ENCODE data around the gene ACADVL. TPM values are rescaled to one million over a fixed set of nuclear protein-coding genes. Genes with fewer than 3 reads are reported as not detected.

The ACADVL gene
- total RNA-seq, 6 experiments from 2014 or later = 640 to 1,849 (median 1,071) TPM

GRCh38 chr17:7190276-7190917 is 29.3 kb upstream of the ACADVL start:
- intact Hi-C loops (cut with DNase I) = no loop called here
- 90% methylated on average over 4 of the region's 14 CpGs for WGBS (ENCODE audit: insufficient coverage, low coverage, low lambda C conversion rate, missing lambda C conversion rate)
- TF ChIP-seq POLR2A (IDR thresholded peaks at IDR 0.05) = no peak
- TF ChIP-seq, protein P1, sequence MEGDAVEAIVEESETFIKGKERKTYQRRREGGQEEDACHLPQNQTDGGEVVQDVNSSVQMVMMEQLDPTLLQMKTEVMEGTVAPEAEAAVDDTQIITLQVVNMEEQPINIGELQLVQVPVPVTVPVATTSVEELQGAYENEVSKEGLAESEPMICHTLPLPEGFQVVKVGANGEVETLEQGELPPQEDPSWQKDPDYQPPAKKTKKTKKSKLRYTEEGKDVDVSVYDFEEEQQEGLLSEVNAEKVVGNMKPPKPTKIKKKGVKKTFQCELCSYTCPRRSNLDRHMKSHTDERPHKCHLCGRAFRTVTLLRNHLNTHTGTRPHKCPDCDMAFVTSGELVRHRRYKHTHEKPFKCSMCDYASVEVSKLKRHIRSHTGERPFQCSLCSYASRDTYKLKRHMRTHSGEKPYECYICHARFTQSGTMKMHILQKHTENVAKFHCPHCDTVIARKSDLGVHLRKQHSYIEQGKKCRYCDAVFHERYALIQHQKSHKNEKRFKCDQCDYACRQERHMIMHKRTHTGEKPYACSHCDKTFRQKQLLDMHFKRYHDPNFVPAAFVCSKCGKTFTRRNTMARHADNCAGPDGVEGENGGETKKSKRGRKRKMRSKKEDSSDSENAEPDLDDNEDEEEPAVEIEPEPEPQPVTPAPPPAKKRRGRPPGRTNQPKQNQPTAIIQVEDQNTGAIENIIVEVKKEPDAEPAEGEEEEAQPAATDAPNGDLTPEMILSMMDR (IDR thresholded peaks at IDR 0.05) = no peak
- ATAC-seq (no peak), DNase-seq (peak in 1 of 3 donors; percentile 44)
- Histone ChIP-seq H3K27me3 (no peaks in the 10 kb centered on the region), H3K4me3 (no peak overlapping the region), H3K9me3 (no peaks in the 10 kb centered on the region), H3K27ac (no peak overlapping the region), H3K36me3 (no peaks in the 10 kb centered on the region), H3K4me1 (no peaks in the 10 kb centered on the region)

DNA sequence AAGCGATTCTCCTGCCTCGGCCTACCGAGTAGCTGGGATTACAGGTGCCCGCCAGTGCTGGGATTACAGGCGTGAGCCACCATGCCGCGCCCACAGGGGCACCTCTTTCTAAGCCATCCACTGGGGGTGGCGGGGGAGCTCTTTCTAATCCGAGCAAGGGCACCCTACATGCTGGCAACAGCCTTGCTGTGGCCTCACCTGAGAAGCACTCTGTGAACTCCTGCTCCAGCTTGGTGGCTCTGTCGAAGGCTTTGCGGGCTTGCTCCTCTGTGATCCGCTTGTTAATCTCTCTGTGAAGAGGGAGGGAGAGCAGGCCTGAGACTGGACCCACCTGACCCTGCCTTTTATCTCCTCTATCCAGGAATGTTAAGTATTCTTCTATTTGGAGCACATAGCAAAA is 28.7 kb upstream of the ACADVL start:
- Histone ChIP-seq H3K9me3 (no peaks in the 10 kb centered on the region), H3K27me3 (no peaks in the 10 kb centered on the region), H3K27ac (no peak overlapping the region), H3K36me3 (no peaks in the 10 kb centered on the region), H3K4me1 (no peaks in the 10 kb centered on the region), H3K4me3 (no peak overlapping the region)
- WGBS (ENCODE audit: insufficient coverage, low coverage, low lambda C conversion rate, missing lambda C conversion rate) = 69% methylated on average over 3 of the region's 12 CpGs
- intact Hi-C loops (cut with DNase I) = no loop called here
- no peak for TF ChIP-seq POLR2A (IDR thresholded peaks at IDR 0.05)
- TF ChIP-seq, protein P1 (IDR thresholded peaks at IDR 0.05) = no peak
- DNase-seq (peak in 2 of 3 donors; percentile 37 to 45), ATAC-seq (no peak)

- H3K36me3 ChIP-seq = no peaks in the 10 kb centered on the region
- DNase-seq = peak in 2 of 3 donors; percentile 67 to 71
- H3K27ac ChIP-seq = no peak overlapping the region
- no peaks in the 10 kb centered on the region for H3K9me3 ChIP-seq
- TF ChIP-seq, protein P1 (IDR thresholded peaks at IDR 0.05) = no peak
- no peak for TF ChIP-seq POLR2A (IDR thresholded peaks at IDR 0.05)
- ATAC-seq = peak; percentile 85 to 87 (median 86)
- H3K4me3 ChIP-seq = no peak overlapping the region
- H3K27me3 ChIP-seq = no peaks in the 10 kb centered on the region
- intact Hi-C loops (cut with DNase I) = no loop called here
- 64% methylated on average over 20 of the region's 26 CpGs for WGBS (ENCODE audit: insufficient coverage, low coverage, low lambda C conversion rate, missing lambda C conversion rate)
- no peaks in the 10 kb centered on the region for H3K4me1 ChIP-seq
Observed at GRCh38 chr17:7191571-7192270, 28.0 kb upstream of the ACADVL start.

- Histone ChIP-seq H3K27me3 (no peaks in the 10 kb centered on the region), H3K36me3 (no peaks in the 10 kb centered on the region), H3K9me3 (no peaks in the 10 kb centered on the region), H3K4me3 (no peak overlapping the region), H3K27ac (no peak overlapping the region), H3K4me1 (no peaks in the 10 kb centered on the region)
- intact Hi-C loops (cut with DNase I) = no loop called here
- peak in 1 of 3 donors; percentile 31 for DNase-seq
- TF ChIP-seq, protein P1 (IDR thresholded peaks at IDR 0.05) = no peak
- no peak for ATAC-seq
- WGBS (ENCODE audit: insufficient coverage, low coverage, low lambda C conversion rate, missing lambda C conversion rate) = 82% methylated on average over 10 of the region's 12 CpGs
Observed at GRCh38 chr17:7192271-7192937, 27.3 kb upstream of the ACADVL start.

Data from right lobe of liver (tissue), 6 donors.